ENCODE data around the gene TEN1.

DNA sequence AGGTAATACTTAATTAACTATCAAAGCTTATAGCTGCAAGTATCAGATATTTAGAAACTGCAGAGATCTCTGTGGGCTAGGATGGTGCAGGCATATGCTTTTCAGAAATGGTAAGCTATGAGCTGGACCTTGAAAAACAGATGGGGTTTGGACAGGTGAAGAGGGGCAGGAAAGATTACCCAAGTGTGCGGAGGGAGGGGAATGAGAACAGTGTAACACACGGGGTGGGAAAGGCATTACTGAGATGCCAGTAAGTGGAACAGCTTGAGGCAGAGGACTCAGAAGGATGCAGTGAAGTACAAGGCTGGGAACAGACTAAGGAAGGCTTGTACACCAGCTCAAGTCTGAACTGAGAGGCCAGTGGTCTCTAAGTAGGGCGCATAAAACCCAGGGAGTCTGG is 70.2 kb downstream of the TEN1 start:
- TF ChIP-seq POLR2AphosphoS5 (IDR thresholded peaks at IDR 0.05; ENCODE audit: low read depth, low read length) (no peak), POLR2A (IDR thresholded peaks at IDR 0.05; ENCODE audit: low read depth, low read length) (no peak), TAF1 (IDR thresholded peaks at IDR 0.05; ENCODE audit: low read depth, low read length) (no peak), PAX5 (IDR thresholded peaks at IDR 0.05; ENCODE audit: insufficient read depth, low read length, severe bottlenecking) (no peak), SPI1 (IDR thresholded peaks at IDR 0.05; ENCODE audit: low read depth, low read length) (no peak), POU2F2 (IDR thresholded peaks at IDR 0.05; ENCODE audit: low read depth, low read length) (no peak)
